Type B pancreatic cell (in vitro differentiated cells): ENCODE data around the gene NALF2. TPM values are rescaled to one million over a fixed set of nuclear protein-coding genes. Genes with fewer than 3 reads are reported as not detected.
A peak's percentile ranks its signal among the peaks of the same experiment; 100 is the strongest.

ENCODE experiments used
- DNase-seq: peaks from one replicate; pipeline ENCODE4 v3.0.0; 2021; ENCODE audit warnings: mixed read lengths; ENCODE audit not compliant: unreplicated experiment; ENCODE audit errors: extremely low spot score
- H3K27ac Mint-ChIP-seq: 2 replicates; pipeline ENCODE4 v1.8.0; 2021; ENCODE audit warnings: mild to moderate bottlenecking, mixed read lengths
- H3K27me3 Mint-ChIP-seq: 2 replicates; pipeline ENCODE4 v1.8.0; 2021; ENCODE audit warnings: mixed read lengths
- H3K36me3 Mint-ChIP-seq: 2 replicates; pipeline ENCODE4 v1.8.0; 2021; ENCODE audit warnings: mixed read lengths
- H3K4me1 Mint-ChIP-seq: one replicate; pipeline ENCODE4 v1.8.0; 2021; ENCODE audit warnings: mixed read lengths; ENCODE audit not compliant: unreplicated experiment
- H3K4me3 Mint-ChIP-seq: 2 replicates; pipeline ENCODE4 v1.8.0; 2021; ENCODE audit warnings: mild to moderate bottlenecking, mixed read lengths
- H3K9me3 Mint-ChIP-seq: 2 replicates; pipeline ENCODE4 v1.8.0; 2021; ENCODE audit warnings: mixed read lengths
- total RNA-seq: library from RNA; stranded (reverse); gene quantifications from 2 replicates; pipeline ENCODE4 v1.2.1, GENCODE V29; 2021; ENCODE audit warnings: low replicate concordance
- TF ChIP-seq, protein P1 (sequence below): fragments of 200-600 bp; sonication (generic); conservative IDR thresholded peaks from 2 replicates; pipeline ENCODE4 v1.5.0; 2021; ENCODE audit warnings: antibody characterized with exemption, mild to moderate bottlenecking

NALF2 gene
- total RNA-seq, 1 donor from 2014 or later, result 3.4 TPM

DNA sequence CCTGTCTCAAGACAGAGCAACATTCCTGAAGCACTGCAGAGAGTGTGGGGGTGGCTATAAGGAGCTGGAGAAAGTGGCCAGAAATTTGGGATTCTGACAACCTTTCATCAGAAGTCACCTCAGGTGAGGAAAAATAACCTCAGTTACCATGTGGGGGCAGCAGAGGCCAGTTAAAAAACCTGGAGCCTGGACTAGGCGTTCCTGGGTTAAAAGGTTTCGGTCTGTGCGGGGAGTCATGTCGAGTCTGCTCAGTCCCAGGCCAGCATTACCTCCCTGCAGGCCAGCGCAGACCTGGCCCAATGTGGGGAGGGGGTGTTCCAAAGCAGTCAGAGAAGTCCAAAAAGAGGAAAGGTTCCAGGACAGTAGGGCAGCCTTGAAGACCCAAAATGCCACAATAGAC is 10.9 kb upstream of the NALF2 start:
- Mint-ChIP-seq H3K4me3 (no peak overlapping the region), H3K4me1 (no peaks in the 10 kb centered on the region), H3K27me3 (peaks cover 9% of the 10 kb centered on the region), H3K27ac (no peak overlapping the region), H3K9me3 (no peaks in the 10 kb centered on the region), H3K36me3 (no peaks in the 10 kb centered on the region)
- no peak for DNase-seq
- TF ChIP-seq, protein P1, sequence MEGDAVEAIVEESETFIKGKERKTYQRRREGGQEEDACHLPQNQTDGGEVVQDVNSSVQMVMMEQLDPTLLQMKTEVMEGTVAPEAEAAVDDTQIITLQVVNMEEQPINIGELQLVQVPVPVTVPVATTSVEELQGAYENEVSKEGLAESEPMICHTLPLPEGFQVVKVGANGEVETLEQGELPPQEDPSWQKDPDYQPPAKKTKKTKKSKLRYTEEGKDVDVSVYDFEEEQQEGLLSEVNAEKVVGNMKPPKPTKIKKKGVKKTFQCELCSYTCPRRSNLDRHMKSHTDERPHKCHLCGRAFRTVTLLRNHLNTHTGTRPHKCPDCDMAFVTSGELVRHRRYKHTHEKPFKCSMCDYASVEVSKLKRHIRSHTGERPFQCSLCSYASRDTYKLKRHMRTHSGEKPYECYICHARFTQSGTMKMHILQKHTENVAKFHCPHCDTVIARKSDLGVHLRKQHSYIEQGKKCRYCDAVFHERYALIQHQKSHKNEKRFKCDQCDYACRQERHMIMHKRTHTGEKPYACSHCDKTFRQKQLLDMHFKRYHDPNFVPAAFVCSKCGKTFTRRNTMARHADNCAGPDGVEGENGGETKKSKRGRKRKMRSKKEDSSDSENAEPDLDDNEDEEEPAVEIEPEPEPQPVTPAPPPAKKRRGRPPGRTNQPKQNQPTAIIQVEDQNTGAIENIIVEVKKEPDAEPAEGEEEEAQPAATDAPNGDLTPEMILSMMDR, result peak; percentile 72

DNA sequence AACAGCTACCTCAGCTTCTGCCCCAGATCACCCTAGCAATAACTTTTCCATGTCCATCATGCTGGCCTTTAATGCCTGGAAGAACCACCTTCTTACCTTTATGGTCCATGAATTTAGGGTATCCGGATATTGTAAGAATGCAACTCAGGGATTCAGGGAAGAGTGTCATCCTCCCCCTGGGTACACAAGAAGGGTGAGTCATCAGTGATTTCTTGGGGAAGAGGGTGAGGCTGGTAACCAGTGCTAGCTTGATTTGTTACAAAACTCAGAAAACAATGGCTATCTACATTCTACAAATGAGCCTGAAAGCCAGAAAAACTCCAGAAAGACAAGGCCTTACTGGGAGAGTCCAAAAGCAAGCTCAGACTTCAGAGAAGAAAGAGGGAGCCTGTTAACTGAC is 10.4 kb upstream of the NALF2 start:
- Mint-ChIP-seq H3K4me3 (no peak overlapping the region), H3K9me3 (no peaks in the 10 kb centered on the region), H3K4me1 (no peaks in the 10 kb centered on the region), H3K27ac (no peak overlapping the region), H3K27me3 (peaks cover 9% of the 10 kb centered on the region), H3K36me3 (no peaks in the 10 kb centered on the region)
- DNase-seq, result no peak
- TF ChIP-seq, protein P1, result no peak

DNA sequence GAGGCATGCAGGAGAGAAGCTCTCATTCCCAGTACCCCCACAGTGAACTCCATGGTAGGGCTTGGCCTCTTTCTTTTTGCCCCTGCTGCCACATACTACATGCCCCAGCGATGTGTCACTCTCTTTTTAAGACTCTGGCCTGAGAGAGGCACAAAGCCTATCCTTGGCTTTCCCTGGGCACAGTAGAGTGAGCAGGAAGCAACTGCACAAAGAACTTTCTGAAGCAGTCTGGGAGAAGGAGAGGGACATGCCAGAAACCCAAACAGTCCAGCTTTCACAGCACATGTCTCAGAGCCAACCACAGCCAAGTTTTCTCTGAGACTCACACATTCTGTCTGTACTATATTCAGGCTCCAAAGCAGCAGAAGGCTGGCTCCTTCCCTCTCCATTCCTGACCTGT is 7.9 kb upstream of the NALF2 start:
- no peak overlapping the region for H3K4me3 Mint-ChIP-seq
- no peaks in the 10 kb centered on the region for H3K36me3 Mint-ChIP-seq
- no peaks in the 10 kb centered on the region for H3K4me1 Mint-ChIP-seq
- H3K9me3 Mint-ChIP-seq, result no peaks in the 10 kb centered on the region
- H3K27ac Mint-ChIP-seq, result no peak overlapping the region
- peaks cover 9% of the 10 kb centered on the region for H3K27me3 Mint-ChIP-seq
- no peak for DNase-seq
- TF ChIP-seq, protein P1, result no peak

DNA sequence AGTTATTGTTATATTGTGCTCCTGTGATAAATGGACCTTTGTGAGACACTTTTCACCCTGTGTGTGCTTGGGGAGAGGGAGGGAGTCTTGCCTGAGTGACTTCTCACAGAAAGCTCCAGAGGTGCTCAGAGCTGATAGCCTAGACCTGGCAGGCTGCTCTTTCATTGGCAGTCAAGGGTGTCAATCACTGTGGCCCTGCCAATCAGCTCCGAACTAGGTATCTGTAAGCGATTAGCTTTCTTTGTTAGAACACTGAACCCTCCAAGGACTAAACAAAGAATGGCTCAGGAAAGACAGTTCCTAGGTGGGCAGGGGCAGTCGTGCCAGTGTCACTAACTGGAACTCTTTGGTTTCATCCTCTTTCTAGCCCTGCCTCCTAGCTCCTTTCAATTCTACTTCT is 2.7 kb upstream of the NALF2 start:
- peaks cover 5% of the 10 kb centered on the region for H3K27me3 Mint-ChIP-seq
- no peak for DNase-seq
- H3K4me3 Mint-ChIP-seq, result no peak overlapping the region
- H3K4me1 Mint-ChIP-seq, result no peaks in the 10 kb centered on the region
- TF ChIP-seq, protein P1, result no peak
- H3K36me3 Mint-ChIP-seq, result no peaks in the 10 kb centered on the region
- H3K27ac Mint-ChIP-seq, result no peak overlapping the region
- no peaks in the 10 kb centered on the region for H3K9me3 Mint-ChIP-seq

DNA sequence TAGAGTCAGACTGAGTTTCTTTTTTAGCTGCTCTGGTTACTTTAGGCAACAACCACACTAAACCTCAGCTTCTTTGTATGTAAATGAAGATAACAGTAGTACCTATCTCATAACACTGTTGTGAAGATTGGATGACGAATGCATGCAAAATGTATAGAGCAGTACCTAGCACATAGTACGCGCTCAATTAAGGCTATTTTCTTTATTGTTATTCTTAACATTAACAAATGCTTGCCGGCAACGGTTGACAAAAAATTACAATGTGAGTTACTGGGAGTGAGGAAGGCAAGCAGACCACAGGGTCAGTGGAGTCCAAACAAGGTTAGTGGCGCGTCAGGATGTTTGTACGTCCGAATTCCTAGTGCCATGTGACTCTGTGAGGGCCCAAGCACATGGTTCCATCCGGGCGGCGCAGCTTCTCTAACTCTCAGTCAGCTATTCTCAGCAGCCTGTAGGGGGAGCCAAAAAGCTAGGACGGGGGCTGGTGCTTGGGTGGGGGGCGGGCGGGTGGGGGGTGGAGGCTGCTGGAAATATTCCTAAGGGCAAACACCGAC is 821 bp upstream of the NALF2 start:
- Mint-ChIP-seq H3K9me3 (no peaks in the 10 kb centered on the region), H3K4me1 (no peaks in the 10 kb centered on the region), H3K27ac (no peak overlapping the region), H3K36me3 (no peaks in the 10 kb centered on the region), H3K27me3 (peaks cover 18% of the 10 kb centered on the region), H3K4me3 (peak overlapping the region; percentile 48)
- no peak for DNase-seq
- TF ChIP-seq, protein P1, result peak; percentile 72
